GM21381 (cell line): Measurements from ENCODE around the gene TRIM63.

Source experiments
- ATAC-seq: cut with Tn5 transposase; IDR thresholded peaks from one replicate; pipeline ENCODE4 v1.9.1; 2021; ENCODE audit warnings: mild to moderate bottlenecking, moderate library complexity; ENCODE audit not compliant: unreplicated experiment

TRIM63 gene

DNA sequence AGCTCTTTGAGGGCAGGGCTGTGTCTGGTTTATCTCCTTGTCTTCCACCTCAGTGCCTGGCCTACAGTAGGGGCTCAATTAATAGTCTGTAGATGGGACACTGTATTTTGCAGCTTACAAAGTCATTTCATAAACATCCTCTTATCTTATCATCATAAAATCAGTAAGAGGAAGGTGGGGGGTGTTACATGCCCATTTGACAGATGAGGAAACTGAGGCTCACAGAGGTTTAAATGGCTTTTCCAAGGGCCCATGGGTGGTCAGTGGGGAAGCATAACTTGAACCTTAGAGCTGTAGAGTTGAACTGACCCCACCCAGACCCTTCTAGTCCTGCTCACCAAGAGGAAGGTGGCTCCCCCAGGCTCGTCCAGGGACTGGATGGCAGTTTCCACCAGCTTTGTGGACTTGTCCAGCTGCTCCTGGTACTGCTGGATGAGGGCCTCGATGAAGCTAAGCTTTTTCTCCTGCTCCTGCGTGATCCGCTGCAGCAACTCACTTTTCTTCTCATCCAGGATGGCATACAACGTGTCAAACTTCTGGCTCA lies 9.3 kb downstream of the TRIM63 start:
- no peak for ATAC-seq

DNA sequence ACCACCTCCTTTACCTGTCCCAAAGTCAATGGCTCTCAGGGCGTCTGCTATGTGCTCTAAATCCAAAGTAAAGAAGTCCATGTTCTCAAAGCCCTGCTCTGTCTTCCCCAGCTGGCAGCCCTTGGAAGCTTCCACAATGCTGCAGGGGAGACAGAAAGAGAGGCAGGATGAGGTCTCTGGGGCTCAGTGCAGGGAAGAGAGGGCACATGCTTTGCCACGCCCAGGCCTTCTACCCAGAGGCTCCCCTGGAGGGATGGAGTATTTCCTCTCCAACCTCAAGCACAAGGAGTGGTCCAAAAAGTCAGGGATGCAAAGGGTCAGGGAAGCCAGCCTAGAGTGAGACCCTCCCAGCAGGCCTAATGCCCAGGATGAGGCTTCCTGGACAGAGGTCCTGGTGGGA lies 10.2 kb downstream of the TRIM63 start:
- ATAC-seq: no peak

DNA sequence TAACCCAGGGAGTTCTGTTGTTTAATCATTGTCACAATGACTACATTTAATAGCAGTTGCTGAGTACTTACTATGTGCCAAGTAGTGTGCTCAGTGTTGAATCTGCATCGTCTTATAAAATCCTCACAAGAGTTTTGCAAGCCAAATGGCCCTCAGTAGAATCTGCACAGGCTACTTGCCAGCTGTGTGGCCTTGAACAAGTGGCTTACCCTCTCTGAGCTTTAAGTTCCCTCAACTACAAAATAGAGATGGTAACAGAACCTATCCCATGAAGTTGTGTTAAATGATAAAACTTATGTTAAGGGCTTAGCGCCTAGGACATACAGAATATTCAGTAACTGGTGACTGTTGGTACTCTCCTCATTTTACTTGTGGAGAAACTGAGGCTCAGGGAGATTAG lies 12.4 kb downstream of the TRIM63 start:
- no peak for ATAC-seq

DNA sequence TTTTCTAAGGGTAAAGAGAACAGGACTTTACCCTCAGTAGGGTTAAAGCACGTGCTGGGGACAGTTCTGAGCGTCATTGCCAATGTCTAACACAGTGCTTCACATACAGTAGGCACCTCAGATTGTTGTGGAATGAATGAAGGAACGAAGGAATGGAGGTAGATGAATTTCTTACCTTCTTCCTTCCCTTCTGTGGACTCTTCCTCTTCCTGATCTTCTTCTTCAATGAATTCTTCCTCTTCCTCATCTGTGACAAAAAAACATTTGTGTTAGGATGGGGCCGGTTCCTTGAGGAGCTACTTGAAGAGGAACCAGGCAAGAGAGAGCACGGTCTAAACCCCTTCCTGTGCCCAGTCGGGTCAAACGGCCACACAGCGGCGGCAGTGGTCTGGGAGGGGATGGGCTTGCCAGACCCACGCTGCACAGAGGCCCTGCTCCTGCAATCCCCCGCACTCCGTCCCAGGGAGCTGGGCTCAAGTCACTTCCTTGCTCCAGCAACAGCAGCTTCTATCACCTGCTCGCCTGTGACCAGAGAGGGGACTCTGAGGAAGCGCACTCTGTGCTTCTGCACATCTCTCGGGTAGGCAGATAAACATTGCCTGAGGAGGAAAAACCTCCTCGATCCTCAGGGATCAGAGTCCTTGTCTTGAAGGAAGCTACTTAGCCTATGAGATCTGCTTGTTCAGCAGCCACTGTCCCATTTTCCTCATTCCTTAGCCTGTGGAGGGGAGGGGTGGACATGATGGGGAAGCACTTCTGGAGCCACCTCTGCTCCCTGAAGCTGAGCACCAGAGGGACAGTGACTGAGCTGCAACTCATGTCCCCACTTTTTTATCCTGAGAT lies 13.5 kb downstream of the TRIM63 start:
- no peak for ATAC-seq

DNA sequence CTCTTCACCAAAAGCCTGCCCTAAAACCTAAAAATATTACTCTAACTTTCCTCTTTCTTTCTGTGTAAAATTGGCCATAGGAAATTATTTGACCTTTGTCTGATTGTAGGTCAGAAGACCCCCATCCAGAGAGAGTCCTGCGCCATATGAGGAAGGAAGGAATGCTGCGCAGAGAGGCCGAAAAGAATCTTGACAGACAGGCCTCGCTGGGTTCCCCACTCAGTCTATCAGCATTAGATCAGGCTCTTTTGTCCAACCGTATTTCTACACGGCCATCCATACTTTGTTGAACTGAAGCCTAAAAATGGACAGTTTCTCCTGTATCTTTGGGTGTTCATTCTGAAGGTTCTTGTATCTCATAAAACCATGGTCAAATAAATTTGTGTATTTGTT lies 17.2 kb downstream of the TRIM63 start:
- no peak for ATAC-seq

DNA sequence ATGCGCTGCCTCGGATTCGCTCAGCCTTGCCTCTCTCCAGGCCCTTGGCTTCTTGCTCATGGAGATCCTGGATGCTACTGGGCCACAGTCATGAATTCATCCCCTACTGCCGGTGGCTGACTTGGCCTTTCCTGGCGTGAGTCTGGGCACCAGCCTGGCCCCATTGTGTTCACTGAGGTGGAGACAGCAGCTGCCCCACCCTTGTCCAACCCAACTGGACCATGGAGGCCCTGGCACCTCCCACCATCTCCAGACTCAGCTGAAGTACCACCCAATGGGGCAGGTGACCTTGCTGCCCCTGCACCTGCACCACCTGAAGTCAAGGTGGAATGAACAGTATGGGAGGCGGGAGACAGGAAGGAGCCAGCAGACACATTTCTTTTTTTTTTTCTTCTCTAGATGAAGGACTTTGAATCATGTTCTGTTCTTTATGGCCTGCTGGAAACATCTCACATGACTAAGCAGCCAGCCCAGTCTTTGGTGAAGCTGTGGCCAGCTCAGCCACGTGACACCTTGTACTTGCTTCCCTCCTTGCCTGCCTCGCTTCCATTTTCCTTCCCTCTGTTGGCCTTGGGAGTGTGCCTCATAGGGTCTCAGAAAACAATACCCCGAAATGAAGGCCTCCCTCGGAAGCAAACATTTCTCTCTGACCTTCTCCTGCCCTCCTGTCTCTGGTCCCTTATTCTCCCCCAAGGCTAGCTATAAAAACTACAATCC lies 17.7 kb downstream of the TRIM63 start:
- ATAC-seq: no peak

DNA sequence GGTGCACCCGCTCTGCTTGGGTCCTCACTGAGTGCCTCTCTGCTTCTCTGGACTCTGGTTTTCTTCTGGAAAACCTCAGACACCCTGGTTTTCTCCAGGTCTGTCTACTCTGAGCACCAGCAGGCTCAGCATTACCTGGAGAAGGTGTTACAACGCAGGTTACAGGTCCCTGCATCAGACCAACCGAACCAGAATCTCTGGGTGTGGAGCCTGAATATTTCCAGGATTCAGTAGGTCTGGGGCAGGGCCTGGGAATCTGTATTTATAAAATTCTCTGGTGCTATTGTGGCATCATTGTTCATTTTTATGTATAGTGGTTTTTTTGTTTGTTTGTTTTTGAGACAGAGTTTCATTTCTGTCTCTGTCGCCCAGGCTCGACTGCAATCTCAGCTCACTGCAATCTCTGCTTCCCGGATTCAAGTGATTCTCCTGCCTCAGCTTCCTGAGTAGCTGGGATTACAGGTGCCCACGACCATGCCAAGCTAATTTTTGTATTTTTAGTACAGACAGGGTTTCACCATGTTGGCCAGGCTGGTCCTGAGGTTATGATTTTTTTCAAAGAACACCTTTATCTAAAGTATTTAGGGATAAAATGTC lies 20.1 kb downstream of the TRIM63 start:
- ATAC-seq: no peak

DNA sequence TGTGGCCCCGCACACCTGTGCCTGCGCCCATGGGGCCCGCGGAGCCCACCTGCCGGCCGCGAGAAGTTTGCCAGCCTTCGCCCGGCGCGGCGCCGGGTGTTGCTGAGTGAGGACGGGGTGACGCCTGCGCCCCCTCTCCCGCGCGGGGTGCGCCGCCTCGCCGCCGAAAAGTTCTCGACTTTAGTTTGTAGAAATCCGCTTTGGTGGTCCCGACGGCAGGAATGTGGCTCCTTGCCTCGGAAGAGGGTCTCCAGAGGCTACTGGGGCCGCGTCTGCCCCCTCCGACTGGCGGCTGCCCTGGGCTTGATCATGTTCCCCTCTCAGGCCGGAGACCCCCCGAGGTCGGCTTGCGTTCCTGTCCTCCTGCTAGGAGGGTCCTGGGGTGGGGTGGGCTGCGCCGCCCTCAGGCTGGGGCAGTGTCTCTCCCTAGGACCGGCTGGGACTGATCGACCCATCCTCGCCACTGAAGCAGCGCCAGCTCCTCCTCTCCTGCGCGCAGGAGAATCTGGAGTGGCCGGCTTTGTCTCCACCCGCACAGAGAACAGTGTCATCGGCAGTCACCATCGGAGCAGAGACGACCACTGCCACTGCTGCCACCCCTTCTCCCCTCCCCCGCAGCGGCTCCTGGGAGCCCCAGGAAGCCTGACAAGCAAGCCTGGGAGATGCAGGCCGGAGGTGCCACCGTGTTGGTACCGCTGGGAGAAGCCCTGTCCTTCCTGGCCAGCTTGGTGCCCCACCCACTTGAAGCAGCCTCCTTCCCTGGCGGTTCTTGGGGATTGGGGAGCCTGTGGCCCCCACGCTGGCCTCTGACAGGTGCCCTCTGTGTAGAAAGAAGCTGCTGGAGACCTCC lies 21.0 kb downstream of the TRIM63 start:
- ATAC-seq: no peak

DNA sequence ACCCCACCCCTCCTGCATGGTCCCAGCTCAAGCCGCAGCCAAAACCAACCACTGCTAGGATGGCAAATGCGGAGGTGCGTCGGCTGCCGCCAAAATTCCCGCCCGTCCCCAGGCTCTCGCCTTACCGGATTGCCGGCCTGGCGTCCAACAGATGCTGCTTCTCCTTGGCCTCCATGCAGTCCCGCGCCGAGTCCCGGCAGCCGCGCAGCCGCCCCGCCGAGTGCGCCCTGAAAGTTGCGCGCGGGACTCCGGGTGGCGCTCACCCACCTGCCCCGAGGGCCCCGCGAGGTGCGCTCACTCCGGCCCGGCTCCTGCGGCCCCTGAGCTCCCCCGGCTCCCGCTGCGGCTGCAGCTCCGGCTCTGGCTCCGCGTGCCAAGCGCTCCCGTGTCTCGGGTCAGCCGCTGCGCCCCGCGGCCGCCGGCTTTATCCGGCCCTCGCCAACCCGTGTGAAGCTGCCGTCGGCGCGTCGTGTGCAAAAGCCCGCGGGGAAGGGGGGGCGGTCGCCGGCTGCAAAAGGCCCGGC lies 21.6 kb downstream of the TRIM63 start, which contains the start of gene SLC30A2:
Gene SLC30A2, minus strand, starts transcription at position 397 of the 524 bp plus-strand sequence. Its CDS starts 222 bp downstream, at position 175.
- ATAC-seq: no peak

DNA sequence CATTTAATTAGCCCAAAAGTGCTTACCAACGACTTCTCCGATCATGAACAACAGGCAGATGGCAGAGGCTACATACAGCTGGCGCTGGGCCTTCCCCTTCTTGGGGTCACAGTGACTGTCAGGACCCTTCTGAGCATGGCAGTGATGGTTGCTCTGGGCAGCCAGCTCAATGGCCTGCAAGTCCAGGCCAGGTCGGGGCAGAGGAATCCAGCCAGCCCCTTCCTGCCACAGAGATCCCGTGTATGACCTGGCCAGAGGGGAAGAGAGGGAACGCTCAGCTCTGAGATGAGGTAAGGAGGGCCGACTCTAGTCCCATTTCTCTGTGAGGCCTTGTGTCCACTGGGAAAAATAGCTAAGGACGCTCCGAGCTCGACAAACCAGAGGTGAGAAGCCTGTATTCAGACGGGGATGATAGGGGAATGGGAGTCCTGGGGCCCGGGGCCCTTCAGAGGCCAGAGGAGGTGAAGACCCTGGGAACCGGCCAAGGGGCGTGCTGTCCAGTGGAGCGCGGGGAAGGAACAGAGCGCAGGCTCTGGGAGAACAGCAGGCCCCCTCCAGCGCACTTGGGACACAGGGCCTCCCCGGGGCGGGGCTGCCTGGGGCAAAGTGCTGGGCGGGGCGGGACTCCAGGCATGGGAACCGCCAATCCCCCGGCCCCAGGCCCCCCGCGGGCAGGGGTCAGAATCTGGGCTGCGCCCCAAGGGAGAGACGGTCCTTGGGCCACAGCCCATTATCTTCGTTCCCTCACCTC lies 22.3 kb downstream of the TRIM63 start:
- ATAC-seq: no peak

DNA sequence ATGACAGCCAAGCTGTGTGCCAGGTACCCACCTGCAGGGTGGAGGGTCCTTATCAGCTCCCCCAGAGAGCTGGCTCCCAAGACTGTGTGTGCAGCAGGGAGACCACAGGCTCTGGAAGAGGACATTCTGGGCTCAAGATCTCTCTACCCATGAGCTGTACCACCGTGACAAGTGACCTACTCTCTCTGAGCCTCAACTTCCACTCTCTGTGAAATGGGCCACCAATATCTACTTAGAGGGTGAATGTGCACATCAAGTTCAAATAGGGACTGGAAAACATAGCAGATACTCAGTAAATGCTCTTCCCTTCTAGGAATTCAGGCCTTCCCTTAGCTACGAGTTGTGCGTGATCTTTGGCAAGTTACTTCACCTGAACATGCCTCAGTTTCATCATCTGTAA lies 23.0 kb downstream of the TRIM63 start:
- no peak for ATAC-seq

DNA sequence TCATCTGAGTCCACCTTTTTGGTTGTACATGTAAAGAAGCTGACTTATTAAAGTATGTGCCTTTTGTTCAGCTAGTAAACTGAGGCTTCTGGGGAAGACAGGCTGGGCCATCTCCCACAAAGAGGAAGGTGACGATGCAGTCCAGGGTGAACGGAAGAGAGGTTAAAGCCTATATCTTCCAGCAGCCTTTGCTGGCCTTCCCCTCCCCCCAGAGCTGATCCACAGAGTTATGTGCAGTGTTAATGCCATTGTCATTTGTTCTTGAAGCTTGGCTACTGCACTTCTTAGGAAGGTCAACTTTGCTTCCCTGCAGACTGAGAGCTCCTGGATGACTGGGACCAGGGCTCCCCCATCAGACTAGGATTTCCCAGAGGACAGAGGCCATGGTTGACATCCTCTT lies 23.7 kb downstream of the TRIM63 start:
- ATAC-seq: no peak

DNA sequence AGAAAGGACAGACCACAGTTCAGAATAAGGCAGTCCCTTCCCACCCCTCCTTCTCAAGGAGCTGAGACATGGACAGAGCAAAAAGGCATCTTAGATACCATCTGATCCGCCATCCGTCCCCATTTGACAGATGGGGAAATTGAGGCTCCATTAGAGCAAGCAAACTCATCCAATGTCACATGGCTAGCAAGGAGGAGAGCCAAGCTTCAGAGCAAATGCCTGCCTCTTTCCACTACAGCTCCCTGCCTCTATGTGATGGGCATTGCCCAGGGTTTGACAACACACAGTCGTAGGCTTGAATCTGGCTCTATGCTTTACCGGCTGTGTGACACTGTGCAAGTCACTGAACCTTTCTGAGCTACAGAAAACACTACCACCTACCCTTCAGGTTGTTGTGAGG lies 25.5 kb downstream of the TRIM63 start:
- no peak for ATAC-seq

DNA sequence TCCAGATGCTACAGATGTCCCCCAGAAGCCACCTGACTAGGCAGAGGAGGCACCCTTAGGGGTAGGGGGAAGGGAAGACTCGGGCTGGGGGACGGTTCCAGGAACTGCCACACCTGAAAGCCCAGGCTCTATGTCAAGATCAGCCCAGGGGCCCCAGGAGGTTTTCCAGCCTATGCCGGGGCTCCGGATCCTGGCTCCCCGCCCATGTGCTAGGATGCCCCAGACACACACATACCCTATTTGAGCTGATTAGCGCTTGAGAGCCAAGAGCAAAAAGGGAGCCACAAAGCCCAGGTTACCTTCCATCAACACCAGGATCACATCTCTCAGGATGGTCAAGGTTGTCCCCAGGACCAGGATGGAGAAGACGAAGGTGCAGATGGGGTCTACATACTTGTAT lies 26.0 kb downstream of the TRIM63 start:
- no peak for ATAC-seq

DNA sequence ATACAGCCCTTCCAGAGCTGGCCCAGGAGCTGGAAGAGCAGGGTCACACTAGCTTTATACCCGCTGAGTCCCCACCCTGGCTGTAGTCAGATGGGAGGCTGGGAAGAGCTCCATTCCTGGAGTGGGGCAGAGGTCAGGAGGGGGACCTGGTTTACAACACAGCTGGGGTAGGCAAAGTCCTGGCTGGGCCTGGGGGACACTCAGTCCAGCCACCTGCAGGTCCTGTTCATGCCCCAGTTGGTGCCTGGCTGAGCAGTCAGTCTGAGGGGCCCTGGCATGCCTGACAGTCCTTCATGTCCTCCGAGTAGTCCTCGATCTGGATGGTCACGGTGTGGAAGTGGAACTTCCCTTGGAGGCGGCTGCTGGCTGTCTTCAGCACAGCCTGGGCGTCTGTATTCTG lies 28.5 kb downstream of the TRIM63 start:
- ATAC-seq: no peak

DNA sequence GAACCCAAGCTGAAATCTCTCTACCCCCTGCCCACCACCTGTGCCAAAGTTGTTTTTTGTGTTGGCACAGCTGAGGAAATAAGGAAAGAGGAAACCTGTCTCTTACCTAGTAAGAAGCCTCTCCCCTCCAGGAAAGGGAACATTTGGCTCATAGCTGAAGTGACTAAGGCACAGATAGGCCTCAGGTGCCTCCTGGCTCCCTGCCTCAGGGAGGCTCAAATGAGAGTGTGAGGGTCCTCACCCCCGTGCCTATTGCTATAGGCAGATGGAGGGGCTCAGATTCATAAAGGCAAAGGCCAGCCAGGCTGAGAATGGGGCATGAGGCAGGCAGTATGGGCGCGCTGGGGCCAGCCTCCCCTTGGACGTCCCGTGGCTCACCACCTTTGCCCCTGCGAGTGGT lies 29.0 kb downstream of the TRIM63 start:
- no peak for ATAC-seq

DNA sequence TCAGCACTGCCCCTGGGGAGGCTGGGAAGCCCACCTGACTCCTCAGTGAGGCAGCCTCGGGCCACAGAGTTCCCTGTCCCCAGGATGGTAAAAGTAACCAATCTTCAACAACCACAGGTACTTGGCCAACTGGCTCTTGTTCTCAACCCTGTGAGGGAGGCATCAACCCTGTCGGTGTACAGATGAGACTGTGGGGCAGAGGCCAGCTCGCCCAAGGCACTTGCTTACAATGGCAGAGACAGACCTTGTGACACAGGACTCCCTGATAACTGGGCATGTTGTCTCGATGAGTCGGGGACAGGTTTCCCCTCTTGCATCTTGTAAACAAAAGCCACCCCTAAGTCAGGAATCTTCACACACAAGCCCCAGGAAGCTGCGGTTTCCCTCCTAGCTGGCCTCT lies 29.5 kb downstream of the TRIM63 start:
- ATAC-seq: no peak

DNA sequence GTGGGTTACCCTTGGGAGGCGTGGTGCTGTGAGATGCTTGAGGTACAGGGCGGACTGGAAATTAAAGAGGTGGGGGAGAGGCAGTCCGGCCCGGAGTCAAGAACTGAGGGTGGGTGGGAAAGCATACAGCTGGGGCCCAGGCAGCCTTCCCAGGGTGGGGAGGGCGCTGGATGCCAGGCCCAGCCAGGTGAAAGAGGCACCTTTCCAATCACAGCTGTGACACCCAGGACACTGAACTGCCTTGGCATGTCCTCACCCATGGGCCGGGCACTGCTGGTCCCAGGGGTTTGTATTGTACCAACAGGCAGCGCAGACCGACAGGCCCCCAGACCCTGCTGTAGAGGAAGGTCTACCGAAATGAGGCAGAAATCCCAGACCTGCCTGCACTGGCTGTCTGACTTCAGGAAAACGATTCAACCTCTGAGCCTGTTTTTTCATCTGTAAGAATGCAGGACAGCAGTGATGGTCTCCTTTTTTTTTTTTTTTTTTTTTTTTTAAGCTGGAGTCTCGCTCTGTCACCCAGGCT lies 30.6 kb downstream of the TRIM63 start:
- no peak for ATAC-seq

DNA sequence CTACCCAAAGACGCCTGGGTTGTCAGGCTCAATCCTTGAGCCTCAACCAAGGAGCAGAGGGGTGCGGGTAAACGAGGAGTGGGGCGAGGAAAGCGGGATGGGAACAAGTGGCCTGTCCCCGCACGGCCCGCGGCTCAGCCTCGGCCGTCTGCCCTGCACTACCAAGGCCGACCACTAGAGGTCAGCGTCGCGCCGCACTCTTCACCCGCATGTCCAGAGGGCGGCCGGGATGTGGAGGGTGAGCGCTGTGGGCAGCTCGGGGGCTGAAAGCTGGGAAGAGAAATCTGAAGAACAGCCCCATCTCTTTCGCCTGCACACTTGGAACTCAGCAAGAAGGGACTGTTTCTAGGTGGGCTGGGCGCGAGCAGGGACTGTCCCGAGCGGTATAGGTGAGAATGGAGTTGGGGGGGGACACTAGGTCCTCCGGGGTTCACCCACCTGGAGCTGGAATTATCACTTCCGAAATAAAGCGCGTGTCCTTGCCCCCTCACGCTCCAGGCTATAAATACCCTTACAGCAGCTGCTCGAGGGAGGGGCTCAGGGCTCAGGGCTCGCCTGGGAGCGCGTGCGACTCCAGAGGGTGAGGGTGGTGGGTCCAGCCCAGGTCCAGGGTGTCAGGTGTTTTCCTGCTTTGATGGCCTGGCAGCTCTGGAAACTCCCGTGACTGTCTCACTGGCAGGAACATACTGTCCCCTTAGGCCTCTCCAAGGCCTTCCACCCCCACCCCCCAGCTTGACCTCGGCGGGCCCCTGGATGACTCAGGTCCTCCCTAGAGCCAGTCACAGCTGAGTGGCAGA lies 31.3 kb downstream of the TRIM63 start:
- peak; percentile 70 for ATAC-seq
